Myocyte (in vitro differentiated cells): ENCODE measurements around the gene IGSF21. TPM values are rescaled to one million over a fixed set of nuclear protein-coding genes. Genes with fewer than 3 reads are reported as not detected.
A peak's percentile ranks its signal among the peaks of the same experiment; 100 is the strongest.

Source experiments
- DNase-seq: peaks from one replicate; pipeline ENCODE4 v3.0.0-alpha.2; 2012; ENCODE audit warnings: low read depth
- total RNA-seq: library from RNA; depleted of rRNA; stranded (reverse); fragments of >200 nt; gene quantifications from 2 replicates; pipeline ENCODE4 v1.2.3, GENCODE V29; 2014

Gene IGSF21
- total RNA-seq, 1 donor from 2014 or later = not detected

- DNase-seq = no peak
Measured at GRCh38 chr1:18094096-18094495, 13.5 kb upstream of the IGSF21 start.

- DNase-seq = no peak
Measured at GRCh38 chr1:18097206-18097605, 10.4 kb upstream of the IGSF21 start.

DNA sequence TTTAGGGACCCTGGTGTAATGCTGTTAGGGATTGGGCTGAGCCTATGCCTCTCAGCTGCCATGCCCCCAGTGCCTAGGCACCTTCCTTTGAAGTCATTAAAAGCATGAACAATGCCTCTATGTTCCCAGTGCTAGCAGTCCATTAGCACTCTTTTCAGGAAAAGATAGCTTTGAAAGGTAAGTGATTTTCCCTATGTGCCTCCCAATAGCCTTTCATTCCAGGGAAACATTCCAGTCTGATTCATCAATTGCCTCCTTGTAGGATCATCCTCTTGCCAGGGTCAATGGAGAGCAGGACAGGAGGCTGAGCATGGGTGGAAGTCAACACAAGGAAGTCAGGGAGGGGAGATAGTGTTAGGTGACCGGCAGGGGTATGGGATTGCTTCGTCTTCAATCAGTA lies 8.6 kb upstream of the IGSF21 start:
- DNase-seq = no peak

- no peak for DNase-seq
Measured at GRCh38 chr1:18100060-18100459, 7.5 kb upstream of the IGSF21 start.

- peak; percentile 41 for DNase-seq
Measured at GRCh38 chr1:18100491-18101063, 7.0 kb upstream of the IGSF21 start.

DNA sequence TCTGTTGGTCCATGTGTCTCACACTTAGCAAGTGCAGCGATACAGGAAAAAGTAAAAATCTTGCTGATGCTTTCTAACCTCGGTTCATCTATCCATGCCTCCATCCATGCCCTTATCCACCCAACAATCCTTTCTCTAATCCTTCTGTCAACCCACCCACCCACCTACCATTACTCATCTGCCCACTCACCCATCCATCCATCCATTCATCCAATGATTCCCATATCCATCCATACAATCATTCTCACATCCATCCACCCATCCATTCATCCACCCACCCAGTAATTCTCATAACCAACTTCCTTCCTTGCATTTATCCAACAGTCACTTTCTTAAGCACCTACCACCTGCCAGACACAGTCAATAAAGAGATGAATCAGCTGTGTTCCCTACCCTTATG lies 6.1 kb upstream of the IGSF21 start:
- DNase-seq = no peak

DNA sequence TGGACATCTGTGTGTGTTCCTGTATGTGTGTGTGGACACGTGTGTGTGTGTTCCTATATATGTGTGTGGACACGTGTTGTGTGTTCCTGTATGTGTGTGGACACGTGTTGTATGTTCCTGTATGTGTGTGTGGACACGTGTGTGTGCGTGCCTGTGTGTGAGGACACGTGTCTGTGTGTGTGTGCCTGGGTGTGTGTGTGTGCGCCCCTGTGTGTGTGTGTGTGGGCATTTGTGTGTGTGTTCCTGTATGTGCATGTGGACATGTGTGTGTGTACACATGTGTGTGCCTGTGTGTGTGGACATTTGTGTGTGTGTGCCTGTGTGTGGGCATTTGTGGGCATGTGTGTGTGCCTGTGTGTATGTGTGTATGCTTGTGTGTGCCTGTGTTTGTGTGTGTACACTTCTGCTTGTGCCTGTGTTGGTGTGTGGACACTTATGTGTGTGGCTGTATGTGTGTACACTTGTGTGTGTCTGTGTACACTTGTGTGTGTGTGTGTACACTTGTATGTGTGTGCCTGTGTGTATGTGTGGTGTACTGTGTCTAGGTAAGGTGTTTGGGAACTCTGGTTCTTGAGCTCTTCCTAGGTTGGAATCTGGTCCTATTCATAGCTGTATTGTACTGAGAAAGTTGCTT lies 3.7 kb upstream of the IGSF21 start:
- no peak for DNase-seq

DNA sequence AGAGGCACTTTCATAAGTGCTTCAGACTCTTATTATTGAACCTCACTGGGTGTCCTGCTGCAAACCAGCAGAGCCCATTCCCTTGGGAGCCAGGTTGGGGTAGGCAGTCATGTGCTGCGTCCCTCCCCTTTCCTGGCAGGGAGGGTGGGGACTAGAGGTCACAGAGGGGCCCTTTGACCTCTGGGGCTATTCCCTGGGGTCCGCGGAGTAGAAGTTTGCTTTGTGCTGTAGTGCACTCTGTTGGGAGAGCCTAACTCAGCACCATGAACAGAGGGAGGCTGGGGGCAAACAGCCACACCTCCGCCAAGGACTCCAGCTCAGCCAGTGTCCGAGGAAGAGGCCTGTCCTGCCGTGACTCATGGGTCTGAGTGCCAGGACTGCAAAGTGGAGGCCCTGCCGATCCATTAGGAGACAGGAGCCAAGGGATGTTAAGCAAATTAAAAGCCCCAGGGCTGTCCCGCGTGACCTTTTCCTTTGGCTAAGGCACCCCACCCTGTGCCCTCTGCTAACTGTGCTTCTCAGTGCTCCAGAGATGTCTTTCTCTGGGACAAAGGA lies 3.0 kb upstream of the IGSF21 start:
- DNase-seq = no peak

DNA sequence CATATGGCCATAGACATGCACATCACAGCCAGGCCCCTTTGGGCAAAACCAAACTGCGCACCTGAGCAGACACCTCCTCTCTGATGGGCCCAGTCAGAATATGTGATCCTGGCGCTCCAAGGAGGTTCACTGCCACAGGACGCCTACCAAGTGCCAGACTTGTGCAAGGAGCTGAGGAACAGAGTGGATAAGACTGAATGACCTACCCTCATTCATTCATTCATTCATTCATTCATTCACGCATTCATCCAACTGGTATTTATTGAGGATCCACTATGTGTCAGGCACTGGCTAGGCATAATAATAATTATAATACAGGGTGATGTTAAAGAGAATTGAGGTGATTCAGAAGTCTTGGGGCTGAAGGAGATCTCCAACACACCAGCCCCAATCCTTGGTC lies 2.4 kb upstream of the IGSF21 start:
- DNase-seq = no peak

GRCh38 chr1:18108299-18109057 lies 880 bp downstream of the IGSF21 start:
- DNase-seq = no peak

DNA sequence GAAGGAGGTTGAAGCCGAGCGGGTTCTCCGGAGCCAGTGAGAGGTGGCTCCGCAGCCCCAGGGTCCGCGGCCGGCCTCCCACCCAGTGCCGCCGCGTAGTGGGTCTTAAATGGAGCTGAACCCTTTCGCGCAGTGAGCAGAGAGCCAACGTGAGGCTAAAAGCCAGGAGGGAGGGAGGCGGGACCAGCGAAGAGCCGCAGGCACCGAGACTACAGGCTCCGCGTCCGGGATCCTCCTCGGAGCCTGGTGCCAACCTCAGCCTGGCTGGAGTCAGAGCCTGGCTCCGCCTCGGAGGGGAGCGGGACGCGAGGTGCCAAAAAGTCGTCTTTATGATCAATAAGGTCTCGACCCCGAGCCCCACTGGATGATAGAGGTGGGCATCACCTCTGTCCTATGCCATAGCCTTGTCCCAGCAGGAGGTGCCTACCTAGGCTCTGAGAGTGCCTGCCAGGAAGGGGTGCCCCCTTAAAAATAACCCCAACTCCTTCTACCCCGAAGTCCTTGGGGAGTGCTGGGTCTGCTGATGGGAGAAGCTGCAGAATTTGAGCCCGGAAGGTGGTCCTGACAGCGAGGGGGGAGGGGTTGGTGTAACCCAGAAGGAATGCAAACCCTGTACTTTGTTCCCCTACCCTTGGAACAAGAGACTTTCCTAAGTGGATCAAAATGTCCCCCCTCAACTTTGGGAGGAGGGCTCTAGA lies 1.6 kb downstream of the IGSF21 start:
- DNase-seq = no peak

- no peak for DNase-seq
Measured at GRCh38 chr1:18109756-18110597, 2.4 kb downstream of the IGSF21 start.

DNA sequence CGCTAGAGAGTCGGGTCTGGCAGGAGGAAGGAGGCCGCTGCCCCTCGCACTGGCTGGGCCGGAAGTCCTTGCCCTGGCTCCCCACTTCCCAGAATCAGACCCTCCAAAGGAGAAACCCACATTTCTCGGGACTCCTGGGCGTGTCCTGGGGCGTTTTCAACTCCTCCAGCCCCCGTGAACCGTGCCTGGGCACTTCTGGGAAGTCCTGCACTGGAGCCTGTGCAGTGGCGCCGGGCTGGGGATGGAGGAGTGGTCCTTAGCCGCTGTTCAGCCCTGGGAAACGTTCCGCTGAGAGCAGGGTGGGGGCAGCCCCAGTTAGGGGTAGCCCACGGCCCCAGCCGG lies 3.0 kb downstream of the IGSF21 start:
- DNase-seq = no peak

DNA sequence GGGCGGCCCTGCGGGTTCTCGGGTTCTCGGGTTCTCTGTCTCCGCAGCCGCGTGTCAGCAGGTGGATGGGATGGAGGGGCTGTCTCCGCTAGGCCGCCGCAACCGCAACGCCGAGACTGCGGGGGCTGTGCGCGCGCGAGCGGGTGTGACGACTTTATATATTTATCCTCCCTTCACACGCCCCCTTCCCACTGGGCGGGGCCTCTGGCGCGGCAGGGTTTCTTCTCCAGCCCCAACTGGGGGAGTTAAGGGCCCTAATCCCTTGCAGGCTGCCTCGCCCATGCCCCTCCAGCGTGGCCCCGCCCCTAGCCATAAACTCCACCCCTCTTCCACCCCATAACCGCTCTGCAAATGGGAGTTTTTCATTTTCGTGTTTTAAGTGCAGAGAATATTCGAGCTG lies 3.4 kb downstream of the IGSF21 start:
- no peak for DNase-seq

DNA sequence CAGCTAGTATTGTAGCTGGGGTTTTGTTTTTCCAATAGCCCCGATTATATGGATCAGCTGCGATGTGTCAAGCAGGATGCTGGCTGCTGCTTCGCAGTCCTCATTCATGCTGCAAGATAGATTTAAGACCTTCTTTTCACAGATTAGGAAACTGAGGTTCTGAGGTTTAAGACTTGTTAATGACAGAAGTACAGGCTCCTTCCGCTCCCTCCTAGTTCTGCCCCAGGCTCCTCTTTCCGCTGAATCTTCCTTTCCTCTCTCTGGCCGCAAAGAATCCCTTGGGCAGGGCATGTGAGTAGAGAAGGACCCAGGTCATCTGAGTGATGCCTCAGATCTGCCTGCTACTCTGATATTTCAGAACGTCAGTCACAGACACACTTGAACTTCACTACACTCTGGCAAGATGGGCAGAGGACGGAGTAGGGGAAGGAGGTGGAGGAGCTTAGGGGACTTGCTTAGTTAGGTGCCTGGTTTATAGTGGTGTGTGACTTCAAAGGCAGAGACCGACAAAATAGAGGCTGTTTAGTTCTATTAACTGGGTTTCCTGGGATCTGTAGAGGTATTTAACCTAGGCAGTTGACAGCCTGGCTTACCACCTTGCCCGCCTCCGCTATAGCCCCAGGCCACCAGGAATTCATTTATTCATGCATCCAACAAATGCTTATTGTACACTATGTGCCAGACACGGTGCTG lies 4.2 kb downstream of the IGSF21 start:
- no peak for DNase-seq

GRCh38 chr1:18112611-18113010 lies 5.0 kb downstream of the IGSF21 start:
- DNase-seq = no peak

DNA sequence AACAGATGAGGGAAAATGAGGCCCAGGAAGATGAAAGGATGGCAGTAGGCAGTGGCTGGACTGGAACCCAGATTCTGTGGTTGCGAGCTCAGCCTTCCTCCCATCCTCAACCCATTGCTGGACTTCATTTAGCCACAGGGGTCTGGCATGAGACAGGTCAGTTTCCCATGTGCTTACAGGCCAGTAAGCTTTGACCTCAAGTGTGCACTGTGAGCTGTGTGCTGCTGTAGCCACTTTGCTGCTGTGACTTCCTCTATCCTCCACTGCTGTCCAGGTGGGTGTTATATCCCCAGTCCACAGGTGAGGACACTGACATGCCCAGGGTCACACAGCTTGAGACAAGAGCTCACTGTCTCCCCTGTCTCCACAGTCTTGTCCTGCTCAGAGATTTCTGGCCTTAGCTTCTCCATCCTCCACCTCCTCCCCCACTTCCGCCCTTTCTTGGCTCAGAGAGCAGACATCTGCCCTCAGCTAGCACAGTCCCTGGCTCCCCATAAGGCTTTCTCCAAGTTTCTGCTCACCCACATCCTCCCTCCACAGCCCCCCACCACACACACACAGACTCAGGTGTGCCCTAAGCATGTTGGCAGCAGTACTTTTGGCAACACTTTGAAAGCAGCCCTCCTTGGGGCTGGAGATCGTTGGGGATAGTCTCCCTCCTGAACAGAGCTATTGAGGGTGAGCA lies 7.3 kb downstream of the IGSF21 start:
- no peak for DNase-seq

- no peak for DNase-seq
Measured at GRCh38 chr1:18116777-18117176, 9.2 kb downstream of the IGSF21 start.

DNA sequence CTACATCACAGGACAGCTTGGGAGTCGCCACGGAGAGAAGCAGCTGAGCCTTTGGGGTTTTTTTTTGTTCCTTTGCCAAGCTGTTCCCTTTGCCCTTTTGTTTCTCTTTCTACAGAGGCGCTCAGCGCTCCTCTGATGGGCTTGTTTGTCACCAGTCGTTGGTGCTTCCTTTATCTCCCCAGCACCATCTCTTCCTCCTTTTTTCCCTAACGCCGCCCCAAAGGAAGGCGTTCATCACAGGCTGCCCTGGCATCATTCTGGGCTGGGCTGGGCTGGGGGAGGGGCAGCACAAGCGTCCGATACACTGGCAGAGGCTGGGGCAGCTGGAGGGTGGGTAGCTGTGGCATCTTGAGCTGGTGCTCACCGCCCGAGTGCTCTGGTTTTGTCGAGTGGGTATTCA lies 10.5 kb downstream of the IGSF21 start:
- no peak for DNase-seq

GRCh38 chr1:18118491-18118890 lies 10.9 kb downstream of the IGSF21 start:
- DNase-seq = no peak
